Activated CD4-positive, CD25-positive, alpha-beta regulatory T cell (primary cell): ENCODE data around the gene IGSF21.

Source experiments
- DNase-seq, 4 experiments: peaks; one replicate each; lab custom pipeline; 2025; lab: John Stamatoyannopoulos, UW

The IGSF21 gene

DNA sequence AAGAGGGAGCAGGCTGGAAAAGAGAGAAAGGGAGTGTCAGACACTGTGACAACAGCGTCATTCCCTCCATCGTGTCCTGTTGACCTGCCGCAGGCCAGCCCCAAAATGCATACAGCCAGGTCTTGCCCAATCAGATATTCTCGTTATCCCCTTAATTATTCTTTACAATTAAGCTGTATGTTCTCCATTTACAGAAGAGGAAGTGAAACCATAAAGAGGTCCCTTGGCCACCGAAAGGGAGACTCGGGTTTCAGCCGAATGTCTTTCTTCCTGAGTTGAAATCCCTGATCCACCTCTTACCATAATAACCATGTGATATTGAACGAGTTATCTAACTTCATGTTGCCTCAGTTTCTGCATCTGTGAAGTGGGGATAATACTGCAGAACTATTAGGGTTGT, 70.5 kb downstream of the IGSF21 start:
- DNase-seq: no peak

DNA sequence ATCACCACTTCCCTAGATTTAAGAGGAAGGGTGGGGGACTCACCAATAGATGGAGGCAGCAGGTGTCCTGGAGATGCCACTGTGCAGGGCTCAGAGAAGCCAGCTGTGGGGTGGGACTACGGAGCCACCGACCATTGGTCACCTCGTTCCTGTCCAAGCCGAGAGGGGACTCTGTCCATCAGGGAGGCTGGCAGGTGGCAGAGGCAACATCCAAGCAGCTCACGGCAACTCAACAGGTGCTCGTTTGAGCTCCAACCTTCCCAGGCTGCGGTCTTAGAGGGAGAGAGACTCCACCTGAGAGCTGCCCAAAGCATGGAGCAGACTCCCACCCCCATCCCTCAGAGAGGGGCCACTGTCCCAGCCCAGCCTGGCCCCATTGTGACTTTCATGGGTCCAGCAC, 71.4 kb downstream of the IGSF21 start:
- DNase-seq: no peak

DNA sequence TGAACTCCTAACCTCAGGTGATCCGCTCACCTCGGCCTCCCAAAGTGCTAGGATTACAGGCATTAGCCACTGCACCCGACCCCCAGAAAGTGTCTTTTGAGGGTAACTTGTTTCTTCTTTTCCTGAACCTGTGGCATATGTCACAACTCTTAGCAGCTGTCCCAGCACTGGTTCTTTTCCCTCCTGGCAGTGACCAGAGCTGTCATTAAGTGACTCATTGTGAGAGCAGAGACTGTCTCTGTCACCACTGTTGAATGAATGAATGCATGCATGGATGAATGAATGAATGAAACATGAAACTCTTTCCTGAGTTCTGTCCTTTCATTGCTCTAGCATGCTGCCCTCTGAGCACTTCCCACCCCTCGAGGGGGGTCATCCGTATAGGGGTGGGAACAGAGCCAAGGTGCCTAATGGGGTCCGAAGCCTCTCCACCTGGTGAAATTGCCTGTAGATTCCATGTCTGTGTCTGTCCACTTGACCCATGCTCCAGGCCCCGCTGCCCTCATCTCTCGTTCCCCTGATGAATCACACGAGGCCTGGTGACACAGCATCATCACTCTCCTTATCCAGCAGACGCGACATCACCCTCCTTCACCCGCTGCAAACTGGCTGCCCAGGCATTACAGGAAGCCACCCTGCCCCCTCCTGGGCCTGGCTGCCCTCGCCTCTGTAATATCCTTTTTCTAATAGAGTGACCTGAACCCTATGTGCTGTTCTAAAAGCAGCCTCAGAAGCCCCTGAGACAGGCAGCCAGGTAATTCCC, 75.0 kb downstream of the IGSF21 start:
- DNase-seq: no peak

GRCh38 chr1:18183533-18183932, 75.9 kb downstream of the IGSF21 start:
- DNase-seq: no peak

GRCh38 chr1:18187054-18187453, 79.5 kb downstream of the IGSF21 start:
- DNase-seq: no peak

DNA sequence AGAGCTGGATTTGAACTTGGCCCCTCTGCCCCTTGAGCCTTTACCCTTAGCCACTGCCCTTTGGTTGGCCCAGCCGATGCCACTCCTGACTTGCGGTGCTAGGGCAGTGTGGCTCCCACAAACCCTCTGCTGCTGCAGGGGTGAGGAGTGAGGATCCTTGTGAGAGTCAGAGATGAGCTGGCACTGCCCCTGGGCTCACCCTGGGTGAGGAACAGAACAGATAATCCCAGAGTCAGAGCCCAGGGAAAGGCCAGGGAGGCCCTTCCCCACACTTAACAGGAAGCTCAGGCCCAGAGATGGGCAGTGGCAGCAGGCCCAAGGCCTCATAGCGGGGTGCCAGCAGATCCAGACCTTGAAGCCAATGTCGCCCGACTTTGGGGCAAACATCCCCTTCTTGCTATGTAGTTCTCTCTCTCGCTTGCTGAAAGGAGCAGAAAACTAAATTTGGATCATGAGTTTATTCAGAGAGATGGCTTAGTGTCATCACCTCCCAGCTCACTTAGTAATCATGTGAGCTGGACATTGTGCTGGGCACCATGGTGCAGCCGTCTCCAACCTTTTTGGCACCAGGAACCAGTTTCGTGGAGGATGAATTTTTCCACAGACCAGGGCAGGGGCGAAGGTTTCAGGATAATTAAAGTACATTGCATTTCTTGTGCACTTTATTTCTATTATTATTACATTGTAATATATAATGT, 81.4 kb downstream of the IGSF21 start:
- DNase-seq: no peak

DNA sequence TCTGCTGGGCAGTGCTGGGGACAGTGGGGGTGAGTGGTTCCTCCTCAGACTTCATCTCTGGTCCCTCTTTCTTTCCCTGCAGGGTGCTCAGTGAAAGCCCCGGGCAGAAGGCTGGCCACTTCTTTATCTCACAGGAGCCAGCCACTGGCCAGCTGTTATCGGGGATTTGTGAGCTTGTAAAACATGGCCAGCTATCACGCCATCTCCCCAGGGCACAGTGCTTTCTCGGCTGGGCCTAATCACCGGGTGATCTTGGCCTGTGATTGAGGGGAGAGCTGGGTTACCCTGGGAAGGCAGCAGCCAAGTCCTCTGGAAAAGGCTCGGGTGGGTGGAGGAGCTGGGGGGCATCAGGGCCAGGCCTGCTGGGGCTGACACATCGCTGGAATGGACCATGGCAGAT, 83.0 kb downstream of the IGSF21 start:
- DNase-seq: no peak

DNA sequence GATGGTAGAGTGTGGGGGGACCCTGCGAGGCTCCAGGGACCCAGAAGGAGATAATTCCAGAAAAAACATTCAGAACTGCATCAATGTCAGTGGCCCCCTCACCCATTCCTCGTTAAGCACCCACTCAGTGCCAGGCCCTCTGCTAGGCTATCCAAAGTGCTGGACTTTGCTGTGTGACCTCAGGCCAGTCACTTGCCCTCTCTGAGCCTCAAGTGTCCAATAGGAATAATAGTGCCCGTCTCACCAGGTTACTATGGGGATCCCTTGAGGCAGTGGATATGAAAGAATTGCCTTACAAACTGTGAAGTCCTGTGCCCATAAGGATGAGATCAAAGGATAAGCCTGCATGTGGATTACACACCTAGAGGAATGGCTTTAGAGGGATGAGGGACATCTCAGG, 83.4 kb downstream of the IGSF21 start:
- no peak for DNase-seq

DNA sequence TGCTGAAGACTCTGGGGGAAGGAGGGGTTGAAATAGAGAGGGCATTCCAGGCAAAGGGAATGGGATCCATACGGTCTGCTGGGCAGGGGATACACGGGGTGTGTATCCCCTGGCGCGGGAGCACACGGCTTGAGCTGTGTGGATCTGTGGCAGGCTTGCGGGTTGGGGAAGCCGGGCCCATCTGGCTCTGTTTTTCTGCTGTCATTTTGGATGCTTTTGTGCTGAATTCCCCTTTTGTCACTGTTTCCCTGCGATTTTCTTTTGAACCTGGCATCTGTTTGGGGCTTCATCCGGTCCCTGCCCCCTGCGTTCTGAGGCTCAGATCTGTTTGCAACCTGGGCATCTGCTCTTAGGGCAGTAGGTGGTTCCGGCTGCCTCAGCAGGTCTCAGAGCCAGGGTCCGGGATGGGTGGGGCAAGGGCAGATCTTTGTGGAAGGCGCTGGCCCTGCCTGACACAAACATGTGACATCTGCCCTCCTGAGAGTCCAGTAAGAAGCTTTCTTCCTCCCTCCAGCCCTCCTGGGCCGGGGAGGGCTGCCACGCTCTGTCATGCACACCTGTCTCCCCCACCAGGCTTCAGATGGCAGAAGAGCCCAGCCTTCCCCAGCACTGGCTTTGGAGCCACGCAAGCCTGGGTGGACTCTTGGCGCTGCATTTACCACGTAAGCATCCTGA, 84.0 kb downstream of the IGSF21 start:
- no peak for DNase-seq

DNA sequence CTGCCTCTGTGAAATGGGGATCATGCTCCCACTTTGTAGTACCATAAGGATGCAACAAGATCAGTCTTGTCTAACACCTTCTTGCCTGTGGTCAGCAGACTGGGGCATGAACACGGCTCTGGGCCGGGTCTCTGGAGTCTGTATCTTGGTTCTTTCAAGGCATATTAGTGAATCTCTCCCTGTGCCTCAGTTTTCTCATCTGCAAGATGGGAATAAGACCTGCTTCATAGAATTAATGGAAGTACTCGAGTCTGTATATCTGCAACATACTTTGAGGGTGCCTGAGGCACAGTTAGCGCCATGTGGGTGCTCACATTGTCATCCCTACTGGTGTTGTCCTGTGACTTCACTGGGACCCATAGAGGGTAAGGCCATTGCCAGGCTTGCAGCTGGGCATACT, 84.6 kb downstream of the IGSF21 start:
- DNase-seq: no peak

- DNase-seq: no peak
Observed at GRCh38 chr1:18192974-18193373, 85.4 kb downstream of the IGSF21 start.

DNA sequence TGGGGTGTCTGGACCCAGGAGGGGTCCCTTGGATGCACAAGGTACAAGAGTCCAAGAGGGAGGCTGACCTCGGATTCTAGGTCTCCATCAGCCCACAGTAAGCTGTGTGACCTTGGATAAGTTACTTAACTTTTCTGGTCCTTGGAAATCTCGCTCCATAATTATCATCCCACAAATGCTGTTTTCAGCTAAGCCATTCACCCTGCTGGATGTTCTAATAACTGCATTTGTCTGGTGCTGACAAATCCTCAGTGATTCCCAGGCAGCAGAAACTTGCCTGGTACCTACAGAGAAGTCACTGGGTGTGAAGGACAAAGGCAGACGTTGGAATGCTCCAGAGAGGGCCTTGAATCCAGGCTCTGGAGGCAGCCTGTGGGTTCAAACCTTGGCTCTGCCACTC, 89.7 kb downstream of the IGSF21 start:
- no peak for DNase-seq

- DNase-seq: no peak
Observed at GRCh38 chr1:18198260-18198659, 90.7 kb downstream of the IGSF21 start.

DNA sequence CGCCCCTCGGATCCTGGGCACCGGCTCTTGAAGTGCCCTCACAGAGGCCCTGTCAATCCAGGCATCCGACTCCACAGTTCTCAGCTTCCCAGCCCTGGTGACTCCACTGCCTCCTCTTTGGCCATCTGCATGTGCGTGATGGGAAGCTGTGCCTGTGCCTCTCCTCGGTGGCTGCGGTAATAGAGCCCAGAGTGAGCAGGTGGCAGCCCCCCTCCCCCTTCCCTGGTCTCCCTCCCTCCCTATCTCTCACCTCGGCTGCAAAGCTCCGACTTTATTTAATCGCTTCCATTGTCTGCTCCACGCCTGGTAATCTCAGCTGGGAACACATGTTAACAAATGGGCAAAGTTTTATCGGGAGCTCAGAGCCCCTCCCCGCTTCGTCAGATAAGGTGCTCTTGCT, 91.9 kb downstream of the IGSF21 start:
- no peak for DNase-seq

DNA sequence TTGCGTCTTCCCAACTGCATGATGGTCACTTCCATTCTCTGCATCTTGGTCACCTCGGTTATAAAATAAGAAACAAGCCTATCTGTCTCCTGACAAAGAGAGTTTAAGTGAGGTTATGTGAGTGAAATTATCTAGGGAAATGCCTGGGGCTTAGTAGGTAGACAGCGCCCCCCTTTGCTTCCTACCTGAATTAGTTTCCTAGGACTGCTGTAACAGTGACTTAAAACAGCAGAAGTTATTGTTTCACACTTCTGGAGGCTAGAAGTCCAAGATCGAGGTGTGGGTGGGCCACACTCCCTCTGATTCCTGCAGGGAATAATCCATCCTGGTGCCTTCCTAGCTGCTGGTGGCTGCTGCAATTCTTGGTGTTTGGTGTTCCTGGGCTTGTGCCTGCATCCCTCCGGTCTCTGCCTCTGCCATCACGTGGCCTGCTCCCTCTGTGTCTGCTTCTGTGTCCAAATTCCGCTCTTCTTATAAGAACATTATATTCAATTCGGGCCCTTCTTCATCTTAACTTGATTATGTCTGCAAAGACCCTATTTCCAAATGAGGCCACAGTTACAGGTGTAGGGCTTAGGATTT, 92.6 kb downstream of the IGSF21 start:
- DNase-seq: no peak

DNA sequence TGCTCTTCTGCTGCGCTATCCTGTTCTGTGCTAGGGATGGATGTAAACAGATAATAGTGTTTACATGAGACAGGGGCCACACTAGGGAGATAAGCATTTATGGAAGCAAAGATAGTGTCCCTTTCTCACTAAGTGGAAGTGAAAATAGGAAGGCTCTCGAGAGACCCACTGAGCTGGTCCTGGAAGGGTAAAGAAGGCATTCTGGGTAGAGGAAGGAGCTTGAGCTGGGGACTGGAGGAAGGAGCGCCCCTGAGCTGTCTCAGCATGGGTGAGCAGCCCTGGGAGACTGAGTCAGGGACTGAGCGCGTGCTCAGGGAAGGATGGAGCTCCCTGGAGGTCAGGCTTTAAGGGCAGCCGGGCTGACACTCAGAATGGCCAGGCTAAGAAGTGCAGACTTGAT, 93.3 kb downstream of the IGSF21 start:
- no peak for DNase-seq

GRCh38 chr1:18201997-18202719, 94.6 kb downstream of the IGSF21 start:
- DNase-seq: no peak

DNA sequence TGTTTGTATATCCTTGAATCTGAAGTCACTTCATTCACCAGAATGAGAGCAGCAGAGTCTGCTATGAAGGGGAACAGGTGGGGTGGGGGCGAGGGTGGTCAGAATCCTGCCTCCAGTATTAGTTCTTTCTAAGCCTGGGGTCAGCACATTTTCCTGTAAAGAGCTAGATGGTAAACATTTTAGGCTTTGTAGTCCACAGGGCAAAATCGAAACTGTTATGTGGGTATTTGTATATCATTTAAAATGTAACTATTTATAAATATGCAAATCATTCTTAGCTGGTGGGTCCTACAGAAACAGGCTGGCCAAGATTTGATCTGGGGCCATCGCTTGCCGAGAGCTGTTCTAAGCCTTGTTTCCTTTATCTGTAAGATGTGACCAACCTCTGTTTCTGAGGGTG, 96.0 kb downstream of the IGSF21 start:
- DNase-seq: no peak

- no peak for DNase-seq
Observed at GRCh38 chr1:18204575-18204974, 97.0 kb downstream of the IGSF21 start.

DNA sequence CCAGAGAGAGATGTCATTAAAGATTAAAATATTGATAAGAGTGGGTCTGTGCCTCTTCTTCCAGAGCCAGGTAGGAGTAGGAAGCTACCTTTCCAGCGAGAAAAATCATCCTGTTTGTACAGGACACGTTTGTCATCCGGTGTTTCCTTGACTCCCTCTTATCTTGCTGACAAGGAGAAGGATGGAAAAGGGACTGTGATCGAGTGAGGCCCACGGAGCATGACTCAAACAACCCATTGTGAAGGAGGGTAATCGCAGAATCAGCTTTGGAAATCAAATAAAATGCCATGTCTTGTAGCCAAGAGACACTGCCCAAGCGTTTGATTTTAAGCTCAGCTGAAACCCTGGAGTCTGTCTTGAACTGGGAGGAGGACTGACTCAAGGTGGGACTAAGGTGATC, 97.7 kb downstream of the IGSF21 start:
- DNase-seq: no peak

GRCh38 chr1:18211764-18212163, 104.2 kb downstream of the IGSF21 start:
- DNase-seq: no peak

- no peak for DNase-seq
Observed at GRCh38 chr1:18217398-18218043, 109.9 kb downstream of the IGSF21 start.
